B cell (primary cell): ENCODE data around the gene ACOD1.

Experiments used
- EZH2 ChIP-seq: IDR thresholded peaks from 2 replicates; pipeline ENCODE4 v1.6.1; 2012; ENCODE audit warnings: borderline replicate concordance, low read depth, mild to moderate bottlenecking, moderate library complexity, low read length; ENCODE audit not compliant: insufficient read depth, poor library complexity, severe bottlenecking
- TF ChIP-seq, protein P1 (sequence below): fragments of 200-600 bp; IDR thresholded peaks from one replicate; pipeline ENCODE4 v1.8.0; 2022; ENCODE audit warnings: antibody characterized with exemption, mild to moderate bottlenecking

DNA sequence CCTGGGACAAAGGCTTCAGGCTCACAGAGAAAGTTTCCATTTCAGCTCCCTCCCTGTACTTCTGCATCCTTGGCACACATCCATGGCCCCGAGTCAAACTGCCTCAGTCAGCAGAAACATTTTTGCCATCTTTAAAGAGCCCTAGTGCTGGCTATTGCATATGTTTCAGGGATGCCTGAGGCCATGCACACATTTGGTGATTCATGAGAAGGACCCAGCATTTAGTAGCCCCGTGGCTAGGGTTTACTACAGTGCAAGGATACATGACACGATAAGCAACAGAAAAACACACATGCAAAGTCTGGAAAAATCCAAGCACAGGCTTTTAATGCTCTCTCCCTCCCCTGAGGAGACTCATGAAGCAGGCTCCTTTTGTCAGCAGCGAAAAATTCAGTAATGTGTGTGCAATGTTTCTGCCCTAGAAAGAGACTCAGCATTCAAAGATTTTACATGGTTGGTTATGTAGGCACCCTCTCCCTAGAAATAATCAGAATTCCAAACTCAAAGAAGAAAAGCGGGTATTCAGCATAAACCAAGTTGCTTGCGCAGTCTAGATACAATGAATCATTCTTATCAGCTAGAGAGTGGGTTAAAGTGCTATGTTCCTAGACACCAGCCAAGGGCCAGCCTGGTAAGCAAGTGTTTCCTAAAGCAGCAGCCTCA, 17.6 kb downstream of the ACOD1 start:
- TF ChIP-seq, protein P1, sequence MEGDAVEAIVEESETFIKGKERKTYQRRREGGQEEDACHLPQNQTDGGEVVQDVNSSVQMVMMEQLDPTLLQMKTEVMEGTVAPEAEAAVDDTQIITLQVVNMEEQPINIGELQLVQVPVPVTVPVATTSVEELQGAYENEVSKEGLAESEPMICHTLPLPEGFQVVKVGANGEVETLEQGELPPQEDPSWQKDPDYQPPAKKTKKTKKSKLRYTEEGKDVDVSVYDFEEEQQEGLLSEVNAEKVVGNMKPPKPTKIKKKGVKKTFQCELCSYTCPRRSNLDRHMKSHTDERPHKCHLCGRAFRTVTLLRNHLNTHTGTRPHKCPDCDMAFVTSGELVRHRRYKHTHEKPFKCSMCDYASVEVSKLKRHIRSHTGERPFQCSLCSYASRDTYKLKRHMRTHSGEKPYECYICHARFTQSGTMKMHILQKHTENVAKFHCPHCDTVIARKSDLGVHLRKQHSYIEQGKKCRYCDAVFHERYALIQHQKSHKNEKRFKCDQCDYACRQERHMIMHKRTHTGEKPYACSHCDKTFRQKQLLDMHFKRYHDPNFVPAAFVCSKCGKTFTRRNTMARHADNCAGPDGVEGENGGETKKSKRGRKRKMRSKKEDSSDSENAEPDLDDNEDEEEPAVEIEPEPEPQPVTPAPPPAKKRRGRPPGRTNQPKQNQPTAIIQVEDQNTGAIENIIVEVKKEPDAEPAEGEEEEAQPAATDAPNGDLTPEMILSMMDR: no peak
- no peak for TF ChIP-seq EZH2
